ENCODE measurements around the gene PHRF1. TPM values are rescaled to one million over a fixed set of nuclear protein-coding genes. Genes with fewer than 3 reads are reported as not detected.

Gene PHRF1
- total and polyA plus RNA-seq, 2 donors (not counting 3 experiments of a cell fraction or from before 2014, with no cell fraction given), result 14.2 to 39.4 TPM

GRCh38 chr11:528815-529727, 47.2 kb upstream of the PHRF1 start:
- dilution Hi-C loops (cut with MboI; ENCODE audit: extremely low pct_ligation_motif_present, low sequenced_read_pairs) (no loop called here), intact Hi-C loops (cut with micrococcal nuclease) (no loop called here)
- H3K27ac ChIP-seq (ENCODE audit: insufficient read depth, low read depth, low read length), result no peak overlapping the region
- FAIRE-seq, result no peak
- DNase-seq (ENCODE audit: low read depth, low spot score), result no peak
- H3K27me3 ChIP-seq (ENCODE audit: control insufficient read depth in 2 of 2, insufficient read depth in 2 of 2, low read length in 2 of 2), result no peaks in the 10 kb centered on the region
- ChIA-PET POLR2A (no interaction called here), CTCF (interaction anchor here (2.2 kb wide), 1 partner anchor 10 kb away, joined by 5 read pairs; no protein-coding TSS in a partner anchor)
- H3K9me3 ChIP-seq (replicated peaks; ENCODE audit: control insufficient read depth, insufficient read depth, low read length), result no peaks in the 10 kb centered on the region
- H2AFZ ChIP-seq (ENCODE audit: low read depth, low read length), result no peak overlapping the region
- H3K4me3 ChIP-seq (replicated peaks in 1 of 3; ENCODE audit: insufficient read depth in 1 of 3, low read depth in 1 of 3, low read length in 3 of 3), result no peak overlapping the region
- H4K20me1 ChIP-seq (replicated peaks; ENCODE audit: control insufficient read depth, extremely low read depth, insufficient read depth, low read length), result no peaks in the 10 kb centered on the region
- H3K4me2 ChIP-seq (ENCODE audit: insufficient read depth, low read length), result no peak overlapping the region
- H3K36me3 ChIP-seq (ENCODE audit: control insufficient read depth in 2 of 2, extremely low read depth in 1 of 2, insufficient read depth in 2 of 2, low read length in 2 of 2), result peaks cover 4 to 18% of the 10 kb centered on the region in 2 experiments
- peaks cover 7% of the 10 kb centered on the region for H3K79me2 ChIP-seq (ENCODE audit: control insufficient read depth, insufficient read depth, low read length)
- no peak overlapping the region for H3K9ac ChIP-seq (replicated peaks; ENCODE audit: extremely low read depth, insufficient read depth, low read length)
- TF ChIP-seq POLR2AphosphoS5 (IDR thresholded peaks at IDR 0.05; ENCODE audit: insufficient read depth, low read depth, low read length), result no peak
- TF ChIP-seq EZH2 (IDR thresholded peaks at IDR 0.05; ENCODE audit: borderline replicate concordance, low read depth, low read length, severe bottlenecking), result no peak
- TF ChIP-seq GATA2 (IDR thresholded peaks at IDR 0.05; ENCODE audit: insufficient read depth, insufficient read length, low read depth, low read length), result no peak
- no peak for TF ChIP-seq MAX (IDR thresholded peaks at IDR 0.05; ENCODE audit: insufficient read depth, insufficient read length)
- TF ChIP-seq FOS (IDR thresholded peaks at IDR 0.05; ENCODE audit: borderline replicate concordance, insufficient read depth, low read length), result no peak
- no peak for TF ChIP-seq CTCF (IDR thresholded peaks at IDR 0.05; ENCODE audit: extremely low read depth in 1 of 2, insufficient read depth in 1 of 2, low read depth in 1 of 2, low read length in 2 of 2)
- TF ChIP-seq MYC (IDR thresholded peaks at IDR 0.05; ENCODE audit: low read depth, low read length), result no peak
- TF ChIP-seq JUN (IDR thresholded peaks at IDR 0.05; ENCODE audit: borderline replicate concordance, insufficient read depth, insufficient read length, low read depth), result no peak
- no peak for TF ChIP-seq POLR2A (IDR thresholded peaks at IDR 0.05; ENCODE audit: low read depth, low read length)
- peaks cover 4% of the 10 kb centered on the region for H3K4me1 ChIP-seq (ENCODE audit: control insufficient read depth, extremely low read depth, insufficient read depth, low read length)
- no peaks in the 10 kb centered on the region for H3K9me1 ChIP-seq (replicated peaks; ENCODE audit: control insufficient read depth, extremely low read depth, insufficient read depth, low read length)
- BruUV-seq (replicated peaks), result no TSS peak
